CD4-positive, alpha-beta T cell treated with Interleukin-4 for 1 hour (primary cell): ENCODE measurements around the gene MMUT.
"Not testable (repeated sequence)": the region's sequence is repeated elsewhere in the genome, so short reads cannot be mapped to it uniquely, and the experiment has no call there.

Source experiments
- DNase-seq, 2 donors: peaks; one replicate each; pipeline ENCODE4 v3.0.0-alpha.2; 2020 to 2022

MMUT gene

DNA sequence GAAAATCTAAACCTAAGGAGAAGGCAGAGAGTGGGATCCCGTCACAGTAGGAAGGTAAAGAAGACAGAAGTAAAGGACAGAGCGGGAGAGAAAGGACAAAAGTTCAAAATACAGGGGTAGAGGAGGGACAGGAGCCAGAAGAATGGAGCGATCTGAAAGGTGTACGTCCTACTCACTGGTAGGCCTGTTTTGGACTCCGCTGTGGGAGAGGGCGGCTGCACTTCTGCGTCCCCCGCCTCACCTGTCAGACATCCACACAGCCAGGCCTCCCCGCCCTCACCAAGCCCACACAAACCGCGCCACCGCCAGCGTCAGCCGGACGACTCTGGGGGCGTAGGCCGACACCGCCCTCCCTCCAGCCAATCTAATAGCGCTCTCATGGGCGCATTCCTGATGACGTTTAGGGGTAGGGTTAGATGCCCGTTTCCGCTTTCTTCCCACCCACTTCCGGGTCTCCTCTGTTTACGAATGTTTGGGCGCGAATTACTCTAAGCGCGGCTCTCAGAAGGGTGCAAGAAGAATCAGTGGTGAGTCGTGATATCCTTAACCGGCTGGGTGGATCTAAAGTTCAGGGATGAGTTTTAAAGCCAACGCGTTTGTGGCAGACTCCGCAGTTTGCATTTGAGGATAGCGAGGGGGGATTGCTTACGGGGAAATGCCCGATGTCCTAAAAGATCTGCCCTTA, at the start of gene MMUT, which contains the start of gene CENPQ:
Gene MMUT (minus strand): TSS at position 327 of the 685 bp plus-strand sequence. CDS start 3,787 bp downstream, outside the sequence.
Gene CENPQ (plus strand): TSS at position 444 of the 685 bp plus-strand sequence. CDS start 6,807 bp downstream, outside the sequence.
- DNase-seq, result peak; percentile 91 to 93

DNA sequence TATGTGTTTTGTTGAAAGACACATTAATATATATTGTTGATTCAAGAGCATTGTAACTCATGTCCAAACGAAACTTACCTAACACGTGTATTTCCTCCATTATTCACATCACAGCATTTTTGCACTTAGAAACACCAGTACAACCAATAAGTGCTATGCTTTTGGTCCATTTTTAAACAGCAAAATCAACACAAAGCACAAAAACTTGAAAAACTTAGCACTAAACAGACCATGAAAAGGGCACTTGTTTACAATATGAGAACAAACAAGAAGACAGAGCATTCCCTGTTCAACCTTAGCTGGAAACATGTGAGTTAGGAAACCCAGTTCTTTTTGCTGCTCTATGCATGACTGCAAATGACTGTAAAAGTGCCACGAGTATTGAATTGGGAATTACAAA, 46.3 kb upstream of the MMUT start:
- no peak for DNase-seq

DNA sequence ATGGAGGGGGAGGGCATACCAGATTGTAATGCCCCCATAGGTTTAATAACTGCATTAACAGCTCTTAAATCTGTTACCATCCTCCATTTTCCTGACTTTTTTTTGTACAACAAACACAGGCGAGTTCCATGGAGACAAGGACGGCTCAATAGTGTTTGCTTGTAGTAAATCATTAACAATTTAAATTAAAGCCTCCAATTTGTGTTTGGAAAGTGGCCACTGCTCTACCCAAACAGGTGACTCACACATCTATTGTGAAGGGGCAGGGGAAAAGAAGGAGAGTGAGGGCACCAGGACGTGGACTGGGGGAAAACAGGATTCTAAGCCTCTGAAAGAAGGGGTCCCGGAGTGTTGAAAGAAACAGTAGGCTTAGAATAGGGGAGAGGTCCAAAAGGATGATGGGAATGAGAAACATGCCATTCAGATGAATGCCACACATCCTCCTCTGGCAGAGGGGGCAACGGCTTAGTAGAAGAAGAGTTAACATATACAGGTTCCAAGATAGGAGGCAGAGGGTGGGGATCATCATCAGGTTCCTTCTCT, 43.6 kb upstream of the MMUT start:
- no peak for DNase-seq

DNA sequence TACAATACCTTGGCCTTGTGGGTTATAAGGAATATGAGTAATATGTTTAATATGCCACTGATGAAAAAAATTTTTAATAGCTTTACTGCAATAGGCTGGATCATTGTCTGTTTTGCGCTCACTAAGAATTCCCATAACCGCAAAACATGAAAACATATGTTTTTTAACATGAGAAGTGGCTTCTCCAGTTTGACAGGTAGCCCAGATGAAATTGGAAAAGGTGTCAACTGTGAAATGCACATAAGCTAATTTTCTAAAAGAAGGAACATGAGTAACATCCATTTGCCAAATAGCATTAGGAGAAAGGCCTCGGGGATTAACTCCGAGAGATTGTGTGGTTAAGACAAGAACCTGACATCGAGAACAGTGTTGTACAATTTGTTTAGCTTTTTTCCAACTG, 41.6 kb upstream of the MMUT start:
- DNase-seq, result no peak

DNA sequence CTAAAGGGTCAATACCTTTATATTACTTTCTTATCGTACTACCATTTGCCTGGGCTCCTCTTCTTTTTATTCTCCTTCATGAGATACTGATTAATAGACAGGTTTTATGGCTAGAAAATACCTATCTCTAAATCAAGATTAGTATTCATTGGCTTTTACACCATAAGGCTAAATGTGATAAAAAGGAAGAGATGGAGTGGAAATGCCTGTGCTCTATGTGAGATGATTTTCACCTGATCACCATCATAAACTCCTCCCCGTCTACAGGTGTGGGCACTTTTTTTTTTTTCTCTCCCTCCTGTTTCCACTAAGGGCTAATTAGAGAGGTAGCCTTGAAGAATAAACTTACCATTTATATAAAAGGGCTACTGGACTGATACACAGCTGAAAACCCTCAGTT, 36.6 kb upstream of the MMUT start, which contains the start of gene GLYATL3:
Gene GLYATL3 (plus strand): TSS at position 301 of the 400 bp plus-strand sequence. CDS start 12,068 bp downstream, outside the sequence.
- no peak for DNase-seq

DNA sequence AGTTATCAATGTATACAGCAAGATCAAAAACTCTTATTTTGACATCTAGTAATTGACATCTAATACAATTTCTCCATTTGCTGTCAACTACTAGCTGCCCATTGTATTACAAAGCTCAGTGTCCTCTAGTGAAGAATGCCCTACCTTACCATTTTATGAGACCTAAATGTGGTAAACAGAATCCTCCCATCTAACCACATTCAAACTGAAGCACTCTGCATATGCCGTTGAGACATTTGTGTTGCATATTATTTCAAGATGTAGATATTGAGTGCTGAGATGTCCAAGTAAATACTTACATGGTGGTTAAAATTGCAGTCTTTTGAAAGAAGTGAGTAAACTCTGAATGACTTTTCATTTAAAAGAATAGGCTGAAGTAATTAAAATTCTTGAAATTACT, 36.1 kb upstream of the MMUT start:
- DNase-seq, result no peak

DNA sequence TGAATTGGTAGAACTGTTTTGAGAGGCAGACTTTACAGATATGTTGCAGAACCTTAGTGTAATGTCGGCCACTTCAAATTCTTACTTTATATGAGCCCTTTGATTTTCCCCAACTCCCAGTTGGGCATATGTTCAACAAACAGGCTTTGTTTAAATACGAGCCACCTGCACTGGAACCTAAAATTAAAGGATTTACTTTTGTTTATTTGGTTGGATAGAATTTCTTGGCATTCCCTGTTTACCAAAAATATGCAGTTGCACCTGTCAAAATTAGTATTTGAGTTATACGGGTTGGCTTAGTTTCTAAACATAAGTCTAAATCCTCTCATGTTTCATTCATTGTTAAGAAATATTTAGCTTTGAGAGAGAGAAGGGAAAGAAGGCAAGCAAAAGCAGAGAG, 34.3 kb upstream of the MMUT start:
- no peak for DNase-seq

DNA sequence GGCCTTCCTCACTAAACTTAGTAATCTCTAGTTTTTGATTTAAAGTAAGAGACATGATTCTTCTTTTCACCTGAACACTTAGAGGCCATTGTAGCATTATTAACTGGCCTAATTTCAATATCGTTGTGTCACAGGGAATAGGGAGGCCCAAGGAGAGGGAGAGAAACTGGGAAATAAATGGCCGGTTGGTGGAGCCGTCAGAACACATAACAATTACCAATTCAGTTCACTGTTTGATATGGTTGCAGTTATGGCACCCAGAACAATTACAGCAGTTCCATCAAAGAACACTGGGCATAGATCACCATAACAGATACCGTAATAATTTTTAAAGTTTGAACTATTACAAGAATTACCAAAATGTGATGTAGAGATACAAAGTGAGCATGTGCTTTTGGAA, 27.6 kb upstream of the MMUT start:
- no peak for DNase-seq

DNA sequence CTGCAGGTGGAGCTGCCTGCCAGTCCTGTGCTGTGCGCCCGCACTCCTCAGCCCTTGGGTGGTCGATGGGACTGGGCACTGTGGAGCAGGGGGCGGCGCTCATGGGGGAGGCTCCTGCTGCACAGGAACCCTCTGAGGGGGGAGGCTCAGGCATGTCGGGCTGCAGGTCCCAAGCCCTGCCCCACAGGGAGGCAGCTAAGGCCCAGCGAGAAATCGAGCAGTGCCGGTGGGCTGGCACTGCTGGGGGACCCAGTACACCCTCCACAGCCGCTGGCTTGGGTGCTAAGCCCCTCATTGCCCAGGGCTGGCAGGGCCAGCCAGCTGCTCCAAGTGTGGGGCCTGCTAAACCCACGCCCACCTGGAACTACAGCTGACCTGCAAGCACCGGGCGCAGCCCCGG, 20.3 kb upstream of the MMUT start:
- not testable (repeated sequence) for DNase-seq

DNA sequence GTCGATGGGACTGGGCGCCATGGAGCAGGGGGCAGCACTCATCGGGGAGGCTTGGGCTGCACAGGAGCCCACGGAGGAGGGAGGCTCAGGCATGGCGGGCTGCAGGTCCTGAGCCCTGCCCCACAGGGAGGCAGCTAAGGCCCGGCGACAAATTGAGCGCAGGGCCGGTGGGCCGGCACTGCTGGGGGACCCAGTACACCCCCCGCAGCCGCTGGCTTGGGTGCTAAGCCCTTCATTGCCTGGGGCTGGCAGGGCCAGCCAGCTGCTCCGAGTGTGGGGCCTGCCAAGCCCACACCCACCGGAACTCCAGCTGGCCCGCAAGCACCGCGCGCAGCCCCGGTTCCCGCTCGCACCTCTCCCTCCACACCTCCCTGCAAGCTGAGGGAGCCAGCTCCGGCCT, 18.8 kb upstream of the MMUT start:
- not testable (repeated sequence) for DNase-seq

DNA sequence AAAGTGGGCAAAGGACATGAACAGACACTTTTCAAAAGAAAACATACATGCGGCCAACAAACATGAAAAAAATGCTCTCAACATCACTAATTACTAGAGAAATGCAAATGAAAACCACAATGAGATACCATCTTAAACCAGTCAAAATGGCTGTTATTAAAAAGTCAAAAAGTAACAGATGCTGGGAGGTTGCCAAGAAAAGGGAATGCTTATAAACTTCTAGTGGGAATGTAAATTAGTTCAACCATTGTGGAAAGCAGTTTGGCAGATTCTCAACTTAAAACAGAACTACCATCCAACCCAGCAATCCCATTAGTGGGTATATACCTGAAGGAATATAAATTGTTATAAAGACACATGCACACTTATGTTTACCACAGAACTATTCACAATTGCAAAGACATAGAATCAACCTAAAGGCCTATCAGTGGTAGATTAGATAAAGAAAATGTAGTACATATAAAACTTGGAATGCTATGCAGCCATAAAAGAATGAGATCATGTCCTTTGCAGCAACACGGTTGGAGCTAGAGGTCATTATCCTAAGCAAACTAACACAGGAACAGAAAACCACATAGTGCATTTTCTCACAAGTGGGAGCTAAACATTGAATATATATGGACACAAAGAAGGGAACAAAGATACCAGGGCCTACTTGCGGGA, 16.4 kb upstream of the MMUT start:
- DNase-seq, result no peak

DNA sequence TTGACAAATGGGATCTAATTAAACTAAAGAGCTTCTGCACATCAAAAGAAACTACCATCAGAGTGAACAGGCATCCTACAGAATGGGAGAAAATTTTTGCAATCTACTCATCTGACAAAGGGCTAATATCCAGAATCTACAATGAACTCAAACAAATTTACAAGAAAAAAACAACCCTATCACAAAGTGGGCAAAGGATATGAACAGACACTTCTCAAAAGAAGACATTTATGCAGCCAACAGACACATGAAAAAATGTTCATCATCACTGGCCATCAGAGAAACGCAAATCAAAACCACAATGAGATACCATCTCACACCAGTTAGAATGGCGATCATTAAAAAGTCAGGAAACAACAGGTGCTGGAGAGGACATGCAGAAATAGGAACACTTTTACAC, 13.5 kb upstream of the MMUT start:
- DNase-seq, result not testable (repeated sequence)

DNA sequence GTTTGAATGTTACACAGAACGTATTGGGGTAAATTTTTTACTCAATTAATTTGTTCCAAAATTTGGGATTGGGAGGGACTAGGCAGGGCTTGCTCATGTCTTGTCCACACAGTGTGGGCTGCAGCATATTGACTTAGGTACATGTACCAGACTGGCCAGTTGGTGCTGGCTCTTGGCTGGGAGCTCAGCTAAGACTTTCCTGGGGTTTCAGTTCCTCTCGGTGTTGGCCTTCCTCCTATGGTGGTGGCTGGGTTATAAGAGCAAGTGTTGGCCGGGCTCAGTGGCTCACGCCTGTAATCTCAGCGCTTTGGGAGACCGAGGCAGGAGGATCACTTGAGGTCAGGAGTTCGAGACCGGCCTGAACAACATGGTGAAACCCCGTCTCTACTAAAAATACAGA, 5.0 kb upstream of the MMUT start:
- DNase-seq, result no peak

DNA sequence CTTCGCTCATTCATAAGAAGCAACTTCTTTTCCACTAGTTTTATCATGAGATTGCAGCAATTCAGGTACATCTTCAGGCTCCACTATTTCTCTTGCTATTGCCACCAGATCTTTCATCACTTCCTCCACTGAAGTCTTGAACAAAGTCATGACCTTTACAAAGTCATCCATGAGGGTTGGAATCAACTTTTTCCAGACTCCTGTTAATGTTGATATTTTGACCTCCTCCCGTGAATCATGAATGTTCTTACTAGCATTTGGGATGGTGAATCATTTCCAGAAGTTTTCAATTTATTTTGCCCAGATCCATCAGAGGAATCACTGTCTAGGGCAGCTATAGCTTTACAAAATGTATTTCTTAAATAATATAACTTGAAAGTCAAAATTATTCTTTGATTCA, 1.6 kb upstream of the MMUT start:
- no peak for DNase-seq

DNA sequence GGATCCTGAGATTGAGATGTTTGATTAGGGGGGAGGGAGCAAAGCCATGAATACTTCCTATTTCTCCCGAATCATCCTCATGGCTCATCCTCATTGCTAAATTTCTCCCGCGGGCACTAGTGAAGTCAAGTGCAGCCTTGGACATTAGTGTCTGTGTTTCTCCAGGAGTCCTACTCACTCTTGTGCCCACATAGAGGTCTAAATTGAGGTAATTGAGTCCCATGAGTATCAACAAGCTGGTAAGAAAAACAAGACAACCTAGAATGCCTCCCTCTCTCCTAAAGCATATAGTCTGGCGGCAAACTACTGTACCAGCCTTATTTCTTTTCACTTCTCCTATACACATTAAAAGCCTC, 537 bp upstream of the MMUT start:
- DNase-seq, result no peak

DNA sequence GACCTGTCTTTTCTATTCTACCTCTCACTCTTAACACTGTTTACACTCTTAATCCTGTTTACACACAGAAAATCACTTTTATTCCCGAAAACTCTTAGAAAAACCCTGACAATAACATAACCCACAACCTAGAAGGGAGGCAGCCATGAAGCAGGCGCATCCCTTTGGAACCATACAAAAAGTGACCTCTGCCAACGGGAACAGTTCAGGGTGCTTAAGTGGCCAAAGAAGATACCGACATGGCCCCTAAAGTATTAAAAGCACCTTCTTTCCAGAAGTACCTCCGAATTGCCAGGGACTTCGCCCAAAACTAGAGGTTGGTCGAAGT, 490 bp downstream of the MMUT start:
- no peak for DNase-seq

DNA sequence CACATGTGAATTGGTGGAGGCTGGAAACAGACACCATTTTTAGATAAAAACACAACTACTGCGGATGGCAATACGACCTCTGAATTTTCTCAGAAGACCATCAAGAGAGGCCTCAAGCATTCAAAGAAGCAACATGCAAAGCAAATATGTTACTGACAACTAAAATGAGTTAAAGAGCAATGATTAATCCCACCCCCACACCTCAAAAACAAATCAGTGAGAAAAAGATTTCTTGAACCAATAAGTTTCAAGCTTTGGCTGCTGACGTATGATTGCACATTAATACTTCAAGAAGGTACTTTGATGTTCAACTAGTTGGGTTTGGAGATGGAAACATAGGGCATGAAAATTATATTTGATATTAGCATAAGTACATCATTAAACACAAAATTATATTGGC, 982 bp downstream of the MMUT start:
- peak in 1 of 2 donors; percentile 14 for DNase-seq

DNA sequence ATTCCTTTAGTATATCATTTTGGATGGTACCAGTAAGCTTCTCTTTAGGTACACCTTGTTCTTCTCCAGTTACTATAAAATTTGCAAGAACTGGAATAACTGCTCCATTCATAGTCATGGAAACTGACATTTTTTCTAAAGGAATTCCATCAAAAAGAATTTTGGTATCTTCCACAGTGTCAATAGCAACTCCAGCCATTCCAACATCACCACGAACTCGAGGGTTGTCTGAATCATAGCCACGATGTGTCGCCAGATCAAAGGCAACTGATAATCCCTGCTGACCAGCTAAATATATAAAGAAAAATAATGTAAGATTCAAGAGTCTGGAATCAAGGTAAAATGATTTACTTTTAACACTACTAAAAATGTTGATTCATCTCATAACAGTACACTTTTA, 5.3 kb downstream of the MMUT start:
- DNase-seq, result no peak

DNA sequence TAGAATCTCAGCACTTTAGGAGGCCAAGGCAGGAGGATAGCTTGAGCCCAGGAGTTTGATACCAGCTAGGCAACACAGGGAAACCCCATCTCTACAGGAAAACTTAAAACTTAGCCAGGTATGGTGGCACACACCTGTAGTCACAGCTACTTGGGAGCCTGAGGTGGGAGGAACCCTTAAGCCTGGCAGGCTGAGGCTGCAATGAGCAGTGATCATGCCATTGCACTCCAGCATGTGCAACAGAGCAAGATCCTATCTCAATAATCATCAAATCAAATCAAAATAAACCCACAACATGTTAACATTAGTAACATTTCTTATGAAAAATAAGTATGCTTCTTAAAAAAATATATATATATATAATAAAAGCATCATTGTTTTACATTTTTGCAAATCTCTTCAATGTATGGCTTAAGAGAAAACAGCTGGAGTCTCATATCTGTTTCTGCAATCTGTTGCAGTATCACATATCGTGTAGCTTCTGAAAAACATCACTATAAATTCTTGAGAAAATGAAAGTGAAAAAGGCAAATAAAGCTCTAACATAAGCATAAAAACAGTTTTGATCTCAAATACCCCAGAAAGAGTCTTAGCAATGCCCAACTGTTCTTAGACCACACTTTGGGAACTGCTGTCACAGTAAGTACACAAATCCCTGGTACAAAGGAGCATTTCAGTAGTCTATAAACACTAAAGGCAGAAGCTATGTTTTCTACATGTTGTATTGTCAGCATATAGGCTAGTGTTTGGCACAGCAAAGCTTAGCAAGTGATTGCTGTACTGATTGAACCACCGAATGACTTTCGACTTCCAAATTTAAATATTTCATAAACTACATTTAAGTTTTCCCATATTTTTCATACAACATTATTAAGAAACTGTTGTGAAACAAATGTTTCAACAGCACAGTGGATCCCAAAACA, 8.0 kb downstream of the MMUT start:
- DNase-seq, result no peak

DNA sequence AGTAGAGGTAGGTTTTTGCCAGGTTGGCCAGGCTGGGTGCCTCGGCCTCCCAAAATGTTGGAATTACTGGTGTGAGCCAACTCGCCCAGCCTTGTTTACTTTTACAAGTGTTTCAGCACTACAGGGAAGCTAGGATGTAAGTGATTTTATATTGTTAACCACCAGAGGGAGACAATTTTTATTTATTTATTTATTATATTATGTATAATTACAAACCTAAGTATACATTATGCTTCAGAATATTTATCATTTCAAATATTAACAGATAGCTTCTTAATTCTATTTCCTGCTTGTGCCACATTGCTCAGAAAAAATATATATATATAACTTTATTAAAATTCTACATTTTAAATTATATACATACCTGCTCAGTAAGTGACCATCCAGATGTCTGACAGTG, 9.8 kb downstream of the MMUT start:
- DNase-seq, result no peak

DNA sequence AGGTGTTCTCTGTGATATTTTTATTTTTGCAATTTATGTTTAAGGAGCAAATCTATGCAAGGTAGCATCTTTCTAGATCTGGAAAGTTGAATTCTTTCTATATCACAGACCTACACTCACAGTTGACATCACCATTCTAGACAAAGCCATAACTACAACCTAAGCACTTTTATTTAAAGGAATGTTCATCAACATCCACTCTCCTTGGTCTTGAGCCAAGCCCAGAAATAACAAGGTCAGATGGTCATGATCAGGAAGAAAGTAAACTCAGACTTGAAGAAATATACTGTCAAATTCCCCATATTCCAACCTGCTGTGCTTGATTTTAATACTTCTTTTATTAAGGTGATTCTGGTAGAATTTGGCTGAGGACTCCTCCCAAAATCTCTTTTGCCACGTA, 32.2 kb downstream of the MMUT start:
- no peak for DNase-seq

DNA sequence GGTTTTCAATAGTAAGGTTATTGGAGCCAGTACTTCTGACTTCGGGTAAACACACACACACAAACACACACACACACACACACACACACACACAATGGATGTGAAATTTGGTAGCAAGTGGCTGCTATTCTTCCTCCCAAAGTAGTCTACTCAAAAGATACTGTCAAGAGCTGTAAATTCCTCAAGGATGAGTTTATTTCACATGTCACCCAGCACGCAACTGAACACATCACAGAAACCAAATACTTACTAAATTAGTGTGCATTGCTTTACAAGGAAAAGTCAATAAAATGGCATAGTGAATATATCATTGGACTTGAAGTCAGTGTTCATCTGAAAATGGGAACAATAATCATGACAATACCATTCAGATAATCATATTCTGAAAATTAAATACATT, 32.9 kb downstream of the MMUT start:
- no peak for DNase-seq

DNA sequence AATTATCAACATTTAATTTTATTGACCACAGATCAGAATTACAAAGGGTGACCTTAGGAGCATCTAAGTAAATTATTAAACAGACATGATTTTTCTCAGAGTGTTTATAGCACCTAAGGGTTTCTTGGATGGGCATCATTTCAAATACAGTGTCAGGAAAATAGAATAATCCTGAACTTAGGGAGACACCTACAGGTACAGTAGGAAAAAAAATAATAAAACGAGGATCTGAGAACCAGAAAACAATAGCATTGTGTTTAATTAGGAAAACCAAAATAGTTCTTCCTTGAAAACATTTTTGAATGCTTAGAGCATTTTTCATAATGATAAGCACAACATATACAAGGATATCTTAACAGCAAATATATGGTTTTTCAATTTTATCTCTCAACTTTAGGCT, 39.2 kb downstream of the MMUT start:
- DNase-seq, result no peak
